GM10266 (cell line): Measurements from ENCODE around the gene TNFAIP8L3.
"Not testable (repeated sequence)": the region's sequence is repeated elsewhere in the genome, so short reads cannot be mapped to it uniquely, and the experiment has no call there.

Experiments
- DNase-seq: peaks from one replicate; pipeline ENCODE4 v3.0.0; 2012; ENCODE audit errors: extremely low spot score
- TF ChIP-seq, protein P1 (sequence below): IDR thresholded peaks from 2 replicates; pipeline ENCODE4 v1.5.1; 2012; ENCODE audit warnings: mild to moderate bottlenecking, low read depth; ENCODE audit not compliant: control insufficient read depth, insufficient read depth; ENCODE audit errors: missing control alignments

TNFAIP8L3 gene

DNA sequence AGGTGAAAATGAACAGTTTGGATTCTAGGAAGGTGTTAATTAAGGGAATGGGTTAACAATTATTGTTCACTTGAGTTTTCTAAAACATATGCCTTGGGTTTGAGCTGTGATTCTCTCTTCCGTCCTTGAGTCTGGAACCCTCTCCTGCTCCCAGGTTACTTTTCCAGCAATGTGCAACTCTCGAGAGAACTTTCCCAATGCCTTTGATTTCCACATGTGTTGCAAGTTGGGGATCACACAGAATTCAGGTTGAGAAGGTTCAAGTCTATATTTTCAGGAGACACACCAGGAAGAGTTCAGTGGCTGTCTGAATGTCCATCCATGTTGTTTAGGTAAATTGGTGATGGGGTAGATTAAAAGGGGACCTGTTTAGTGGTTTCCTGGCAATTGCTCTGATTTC, 48.7 kb downstream of the TNFAIP8L3 start:
- no peak for DNase-seq
- TF ChIP-seq, protein P1, sequence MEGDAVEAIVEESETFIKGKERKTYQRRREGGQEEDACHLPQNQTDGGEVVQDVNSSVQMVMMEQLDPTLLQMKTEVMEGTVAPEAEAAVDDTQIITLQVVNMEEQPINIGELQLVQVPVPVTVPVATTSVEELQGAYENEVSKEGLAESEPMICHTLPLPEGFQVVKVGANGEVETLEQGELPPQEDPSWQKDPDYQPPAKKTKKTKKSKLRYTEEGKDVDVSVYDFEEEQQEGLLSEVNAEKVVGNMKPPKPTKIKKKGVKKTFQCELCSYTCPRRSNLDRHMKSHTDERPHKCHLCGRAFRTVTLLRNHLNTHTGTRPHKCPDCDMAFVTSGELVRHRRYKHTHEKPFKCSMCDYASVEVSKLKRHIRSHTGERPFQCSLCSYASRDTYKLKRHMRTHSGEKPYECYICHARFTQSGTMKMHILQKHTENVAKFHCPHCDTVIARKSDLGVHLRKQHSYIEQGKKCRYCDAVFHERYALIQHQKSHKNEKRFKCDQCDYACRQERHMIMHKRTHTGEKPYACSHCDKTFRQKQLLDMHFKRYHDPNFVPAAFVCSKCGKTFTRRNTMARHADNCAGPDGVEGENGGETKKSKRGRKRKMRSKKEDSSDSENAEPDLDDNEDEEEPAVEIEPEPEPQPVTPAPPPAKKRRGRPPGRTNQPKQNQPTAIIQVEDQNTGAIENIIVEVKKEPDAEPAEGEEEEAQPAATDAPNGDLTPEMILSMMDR: no peak

DNA sequence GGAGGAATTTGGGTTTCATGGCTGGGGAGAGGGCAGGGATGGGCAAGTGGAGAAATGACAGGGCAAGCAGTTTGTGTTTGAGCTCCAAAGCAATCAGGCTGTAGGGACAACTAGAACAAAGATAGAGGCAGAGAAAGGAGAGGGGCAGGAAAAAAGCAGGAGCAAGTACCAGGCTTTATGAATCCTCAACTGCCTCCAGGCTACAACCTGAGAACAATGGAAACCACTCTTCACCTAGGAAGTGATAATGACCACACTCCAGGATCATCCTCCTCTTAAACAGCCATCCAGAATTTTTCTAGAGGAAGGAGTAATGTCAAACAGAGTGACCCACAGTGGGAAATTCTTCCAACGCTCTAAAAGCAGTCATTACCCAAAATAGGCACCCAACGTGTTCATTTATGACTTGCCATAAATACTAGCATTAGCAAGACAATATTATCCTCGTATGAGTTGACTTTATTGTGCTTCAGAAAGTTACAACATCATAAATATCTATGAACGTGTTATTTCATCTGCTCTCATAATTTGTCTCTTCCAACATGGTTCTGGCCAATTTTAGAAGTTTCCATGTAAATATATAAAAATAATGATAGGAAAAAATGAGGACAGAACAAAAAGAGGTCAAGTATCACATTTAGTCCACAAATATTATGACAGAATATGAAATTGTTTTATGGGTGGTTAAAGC, 50.5 kb downstream of the TNFAIP8L3 start:
- TF ChIP-seq, protein P1: no peak

DNA sequence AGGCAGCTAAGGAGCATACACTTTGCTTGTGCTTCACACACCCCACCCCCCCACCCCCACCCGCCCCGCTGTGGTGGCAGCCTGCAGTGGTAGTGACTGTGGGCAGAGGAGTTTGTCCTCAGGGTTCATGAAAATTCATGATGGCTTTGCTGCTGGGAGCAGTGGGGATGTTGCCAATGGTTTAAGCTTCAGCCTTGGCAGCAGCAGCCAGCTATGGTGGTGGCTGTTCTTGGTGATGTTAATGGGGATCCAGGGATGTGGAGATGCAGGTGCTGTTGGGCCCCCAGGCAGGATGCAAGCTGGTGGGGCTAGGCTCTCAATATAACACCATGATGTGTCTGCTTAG, 55.8 kb downstream of the TNFAIP8L3 start:
- DNase-seq: no peak

More for the DNA sequence above, 50.5 kb downstream of the TNFAIP8L3 start:
- no peak for DNase-seq

DNA sequence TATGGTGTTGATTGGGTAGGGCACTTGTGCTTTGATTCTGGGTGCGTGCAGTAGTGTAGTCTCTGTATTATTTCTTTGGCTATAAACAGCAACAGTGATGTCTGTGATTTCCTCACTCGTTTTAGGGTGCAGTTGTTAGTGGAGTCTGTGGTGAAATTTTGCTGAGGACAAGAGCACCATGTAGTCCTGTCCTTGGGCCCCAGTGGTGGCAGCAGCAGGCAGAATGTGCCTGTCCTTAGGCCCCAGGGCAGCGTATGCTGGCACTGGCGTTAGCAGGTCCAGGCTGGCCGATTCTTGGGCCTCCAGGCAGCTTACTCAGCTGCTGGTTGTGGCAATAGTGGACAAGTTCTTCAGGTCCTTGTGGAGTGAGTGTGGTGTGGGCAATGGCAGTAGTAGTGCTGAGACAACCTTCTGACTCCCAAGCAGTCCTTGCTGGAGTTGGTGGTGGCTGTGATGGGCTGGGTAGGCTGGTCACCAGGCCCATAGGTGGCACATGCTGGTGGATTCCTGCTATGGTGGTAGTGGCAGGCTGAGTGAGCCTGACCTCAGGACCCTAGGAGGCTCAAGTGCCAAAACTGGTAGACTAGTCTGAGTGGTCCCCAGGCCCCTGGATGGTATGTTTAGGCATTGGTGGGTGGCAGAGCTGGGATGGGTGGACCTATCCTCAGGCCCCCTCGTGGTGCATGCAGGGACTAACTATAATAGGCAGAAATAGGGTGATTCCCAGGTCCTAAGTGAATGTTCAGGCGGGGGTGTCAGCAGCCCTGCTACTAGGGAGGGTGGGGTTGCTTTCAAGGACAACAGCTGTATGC, 56.3 kb downstream of the TNFAIP8L3 start:
- DNase-seq: no peak

More for the DNA sequence above, 55.8 kb downstream of the TNFAIP8L3 start:
- TF ChIP-seq, protein P1: no peak

DNA sequence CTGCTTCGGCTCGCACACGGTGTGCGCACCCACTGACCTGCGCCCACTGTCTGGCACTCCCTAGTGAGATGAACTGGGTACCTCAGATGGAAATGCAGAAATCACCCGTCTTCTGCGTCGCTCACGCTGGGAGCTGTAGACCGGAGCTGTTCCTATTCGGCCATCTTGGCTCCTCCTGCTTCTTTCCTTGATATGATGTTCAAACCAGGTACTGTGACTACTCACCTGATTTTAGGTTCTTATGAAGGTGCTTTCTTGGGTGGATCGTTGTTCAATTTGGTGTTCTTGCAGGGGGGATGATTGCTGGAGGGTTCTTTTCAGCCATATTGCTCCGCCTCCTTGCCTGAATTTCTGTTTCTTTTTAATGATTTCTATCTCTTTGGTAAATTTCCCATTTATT, 57.2 kb downstream of the TNFAIP8L3 start:
- not testable (repeated sequence) for DNase-seq

More for the DNA sequence above, 56.3 kb downstream of the TNFAIP8L3 start:
- TF ChIP-seq, protein P1: no peak

DNA sequence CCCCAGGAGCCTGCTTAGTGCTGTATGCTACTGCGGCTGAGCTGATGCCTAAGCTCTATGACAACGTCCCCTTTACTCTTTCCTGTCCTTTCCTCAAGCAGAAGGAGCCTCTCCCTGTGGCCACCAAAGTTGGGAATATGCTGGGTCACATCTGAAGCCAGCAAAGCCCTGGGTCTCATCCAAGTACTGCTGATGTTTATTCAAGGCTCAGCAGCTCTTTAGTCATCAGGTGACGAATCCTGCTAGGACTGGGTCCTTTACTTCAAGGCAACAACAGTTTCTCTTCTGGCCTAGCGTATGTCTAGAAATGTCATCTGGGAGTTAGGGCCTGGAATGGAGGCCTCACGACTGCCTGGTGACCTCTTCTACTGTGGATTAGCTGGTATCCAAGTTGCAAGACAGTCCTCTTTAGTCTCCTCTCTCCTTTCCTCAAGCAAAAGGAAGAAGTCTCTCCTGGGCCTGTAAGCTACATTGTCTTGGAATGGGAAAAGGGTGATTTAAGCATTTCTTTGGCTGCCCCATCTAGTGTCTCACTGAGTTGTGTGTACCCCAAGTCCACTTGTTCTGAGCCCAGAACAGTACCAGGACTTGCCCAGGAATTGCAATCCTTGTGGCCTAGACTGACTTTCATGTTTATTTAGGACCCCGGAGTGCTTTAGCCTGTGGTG, 63.9 kb downstream of the TNFAIP8L3 start:
- no peak for DNase-seq
- TF ChIP-seq, protein P1: no peak

DNA sequence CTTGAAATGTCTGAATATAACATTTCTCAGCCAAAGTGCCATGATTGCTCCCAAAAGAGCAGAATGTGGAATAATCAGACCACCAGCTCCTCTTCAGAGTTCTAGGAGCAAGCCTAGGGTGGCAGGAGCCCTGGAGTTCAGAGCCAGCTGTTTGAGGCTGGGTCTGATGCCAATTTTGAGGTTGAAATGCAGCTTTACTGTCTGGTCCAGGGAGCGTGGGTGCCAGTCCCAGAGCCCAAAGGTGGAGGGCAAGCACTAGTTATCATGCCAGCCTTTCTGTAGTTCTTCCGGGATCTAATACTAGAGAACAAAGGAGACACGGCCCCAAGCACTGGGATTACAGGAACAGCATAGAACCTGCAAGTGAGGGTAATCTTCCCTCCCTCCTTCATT, 69.3 kb downstream of the TNFAIP8L3 start:
- TF ChIP-seq, protein P1: no peak
- DNase-seq: no peak
